GM12873 (cell line): ENCODE data around the gene FBXO22.

Experiments
- TF ChIP-seq, protein P1 (sequence below): IDR thresholded peaks from 2 replicates; pipeline ENCODE4 v1.5.1; 2012; ENCODE audit warnings: low read depth, mild to moderate bottlenecking, moderate library complexity, low read length, control low read depth; ENCODE audit not compliant: insufficient read depth; ENCODE audit errors: missing control alignments

FBXO22 gene

DNA sequence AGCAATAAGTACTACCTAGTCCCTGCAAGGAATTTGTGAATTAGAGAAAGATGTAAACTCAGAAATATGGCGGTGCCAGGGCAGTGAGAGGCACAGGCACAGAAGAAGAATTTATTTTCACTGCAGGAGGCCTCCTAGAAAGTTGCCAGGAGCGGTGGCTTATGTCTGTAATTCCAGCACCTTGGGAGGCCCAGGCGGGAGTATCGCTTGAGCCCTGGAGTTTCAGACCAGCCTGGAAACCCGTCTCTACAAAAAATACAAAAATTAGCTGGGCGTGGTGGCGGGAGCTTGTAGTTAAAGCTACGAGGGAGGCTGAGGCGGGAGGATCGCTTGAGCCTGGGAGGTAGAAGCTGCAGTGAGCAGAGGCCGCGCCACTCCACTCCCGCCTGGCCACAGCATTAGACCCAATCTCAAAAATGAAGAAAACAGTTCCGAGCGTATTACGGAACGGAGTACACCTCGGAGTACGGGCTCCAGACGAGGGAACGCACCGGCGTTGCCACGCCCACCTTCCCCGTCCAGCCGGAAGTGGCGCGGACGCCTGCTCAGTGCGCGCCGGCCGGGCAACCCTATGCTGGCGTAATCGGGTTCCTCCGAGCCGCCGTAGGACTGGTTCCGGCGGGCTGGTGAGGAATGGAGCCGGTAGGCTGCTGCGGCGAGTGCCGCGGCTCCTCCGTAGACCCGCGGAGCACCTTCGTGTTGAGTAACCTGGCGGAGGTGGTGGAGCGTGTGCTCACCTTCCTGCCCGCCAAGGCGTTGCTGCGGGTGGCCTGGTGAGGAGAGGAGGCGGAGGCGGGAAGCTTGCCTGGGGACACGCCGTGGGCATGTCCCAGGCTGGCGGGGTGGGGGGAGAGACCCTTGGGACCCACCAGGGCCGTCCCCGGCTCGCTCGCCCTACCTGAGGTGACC, at the start of gene FBXO22:
Gene FBXO22 (plus strand): TSS at position 548 of the 909 bp plus-strand sequence. CDS start 86 bp downstream, at position 634.
- TF ChIP-seq, protein P1, sequence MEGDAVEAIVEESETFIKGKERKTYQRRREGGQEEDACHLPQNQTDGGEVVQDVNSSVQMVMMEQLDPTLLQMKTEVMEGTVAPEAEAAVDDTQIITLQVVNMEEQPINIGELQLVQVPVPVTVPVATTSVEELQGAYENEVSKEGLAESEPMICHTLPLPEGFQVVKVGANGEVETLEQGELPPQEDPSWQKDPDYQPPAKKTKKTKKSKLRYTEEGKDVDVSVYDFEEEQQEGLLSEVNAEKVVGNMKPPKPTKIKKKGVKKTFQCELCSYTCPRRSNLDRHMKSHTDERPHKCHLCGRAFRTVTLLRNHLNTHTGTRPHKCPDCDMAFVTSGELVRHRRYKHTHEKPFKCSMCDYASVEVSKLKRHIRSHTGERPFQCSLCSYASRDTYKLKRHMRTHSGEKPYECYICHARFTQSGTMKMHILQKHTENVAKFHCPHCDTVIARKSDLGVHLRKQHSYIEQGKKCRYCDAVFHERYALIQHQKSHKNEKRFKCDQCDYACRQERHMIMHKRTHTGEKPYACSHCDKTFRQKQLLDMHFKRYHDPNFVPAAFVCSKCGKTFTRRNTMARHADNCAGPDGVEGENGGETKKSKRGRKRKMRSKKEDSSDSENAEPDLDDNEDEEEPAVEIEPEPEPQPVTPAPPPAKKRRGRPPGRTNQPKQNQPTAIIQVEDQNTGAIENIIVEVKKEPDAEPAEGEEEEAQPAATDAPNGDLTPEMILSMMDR = no peak

DNA sequence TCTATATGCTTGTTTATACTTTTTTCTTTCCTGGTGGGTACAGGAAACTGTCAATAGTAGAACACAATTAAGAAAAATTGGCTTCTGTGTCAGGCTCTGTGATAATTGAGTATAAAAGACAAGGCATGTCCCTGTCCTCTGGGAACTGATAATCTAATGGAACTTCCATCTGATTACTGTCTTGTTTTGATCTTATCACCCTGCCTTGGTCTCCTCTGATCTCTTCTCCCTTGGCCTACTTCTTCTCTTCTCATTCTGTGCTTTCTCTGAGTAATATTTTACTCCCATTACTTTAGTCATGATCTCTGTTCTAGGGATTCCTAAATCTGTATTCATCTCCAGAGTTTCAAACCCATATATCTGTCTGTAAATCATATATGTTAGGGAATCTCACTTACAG, 45.8 kb upstream of the FBXO22 start:
- TF ChIP-seq, protein P1 = no peak

DNA sequence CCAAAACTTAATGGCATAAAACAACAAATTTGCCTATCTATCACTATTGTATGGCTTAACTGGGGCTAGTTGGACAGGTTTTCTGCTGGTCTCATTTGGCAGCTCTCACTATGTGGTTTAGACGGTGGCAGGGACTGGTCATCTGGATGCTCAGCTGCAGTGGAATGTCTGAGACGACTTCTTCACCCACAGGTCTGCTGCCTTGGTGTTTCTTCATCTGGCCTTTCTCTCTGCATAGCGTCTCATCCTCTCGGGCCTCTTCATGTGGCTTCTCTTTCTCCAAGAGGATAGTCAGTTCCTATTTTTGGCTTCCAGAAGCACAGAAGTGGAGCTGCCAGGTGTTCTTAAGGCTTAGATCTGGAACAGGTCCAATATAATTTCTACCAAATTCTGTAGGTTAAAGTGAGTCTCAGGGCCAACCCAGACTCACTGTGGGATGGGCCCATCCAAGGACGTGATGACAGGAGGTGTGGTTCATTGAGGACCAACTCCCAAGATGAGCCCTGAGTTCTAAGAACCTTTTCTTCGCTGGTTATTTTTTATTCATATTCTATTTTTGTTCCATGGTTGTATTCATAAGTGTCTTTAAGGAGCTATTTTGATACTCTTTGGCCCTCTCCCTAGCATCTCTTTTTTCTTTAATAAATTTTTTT, 41.8 kb upstream of the FBXO22 start:
- TF ChIP-seq, protein P1 = no peak

DNA sequence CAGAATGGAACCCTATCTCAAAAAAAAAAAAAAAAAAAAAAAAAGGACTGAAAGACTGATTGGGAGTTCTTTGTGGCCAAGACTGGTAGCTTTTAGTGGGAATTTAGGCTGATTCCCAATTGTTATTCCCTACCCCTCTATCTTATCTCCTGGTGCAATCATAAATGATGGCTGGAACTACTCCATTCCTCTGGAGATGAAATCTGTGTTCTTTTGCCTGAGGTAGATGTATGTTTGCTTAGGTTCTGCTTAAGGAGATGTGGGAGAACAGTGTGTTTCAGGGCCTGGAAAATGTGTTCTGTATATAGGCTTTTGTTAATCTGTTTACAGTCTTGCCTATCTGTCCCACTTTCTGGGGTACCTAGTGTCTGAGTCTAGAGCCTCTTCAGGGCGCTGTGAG, 40.9 kb upstream of the FBXO22 start:
- TF ChIP-seq, protein P1 = no peak

DNA sequence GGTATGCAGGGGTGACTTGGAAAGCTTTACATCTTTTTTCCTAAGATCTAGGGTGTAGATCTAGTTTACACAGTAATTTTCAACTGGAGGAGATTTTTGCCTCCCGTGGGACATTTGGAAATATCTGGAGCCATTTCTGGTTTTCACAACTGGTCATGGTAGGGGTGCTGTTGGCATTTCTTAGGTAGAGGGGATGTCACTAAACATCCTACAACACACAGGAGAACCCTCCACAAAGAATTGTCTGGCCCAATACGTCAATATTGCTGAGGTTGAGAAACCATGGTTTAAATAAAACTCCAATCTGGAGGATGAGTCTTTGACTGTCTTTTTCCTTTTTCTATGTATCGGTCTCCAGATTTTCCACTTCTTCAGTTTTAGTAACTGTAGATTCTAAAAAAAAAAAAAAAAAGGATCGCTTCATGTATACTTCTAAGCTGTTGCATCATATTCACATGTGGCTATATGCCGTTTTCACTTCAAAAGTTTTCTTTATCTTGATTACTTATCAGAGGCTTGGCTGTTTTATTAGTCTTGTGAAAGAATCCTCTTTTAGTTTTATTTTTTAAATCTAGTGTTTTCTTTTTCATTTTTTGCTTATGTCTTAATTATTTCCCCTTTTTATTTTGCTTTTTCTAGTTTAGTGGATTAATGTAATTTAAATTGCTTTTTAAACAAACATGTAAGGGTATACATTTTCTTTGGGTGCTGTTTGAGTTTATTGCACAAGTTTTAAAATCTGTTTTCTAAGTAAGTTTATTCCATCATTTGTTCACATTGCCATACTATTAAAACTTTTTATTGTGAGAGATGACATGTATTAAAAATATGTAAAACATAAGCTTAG, 39.2 kb upstream of the FBXO22 start:
- TF ChIP-seq, protein P1 = no peak

DNA sequence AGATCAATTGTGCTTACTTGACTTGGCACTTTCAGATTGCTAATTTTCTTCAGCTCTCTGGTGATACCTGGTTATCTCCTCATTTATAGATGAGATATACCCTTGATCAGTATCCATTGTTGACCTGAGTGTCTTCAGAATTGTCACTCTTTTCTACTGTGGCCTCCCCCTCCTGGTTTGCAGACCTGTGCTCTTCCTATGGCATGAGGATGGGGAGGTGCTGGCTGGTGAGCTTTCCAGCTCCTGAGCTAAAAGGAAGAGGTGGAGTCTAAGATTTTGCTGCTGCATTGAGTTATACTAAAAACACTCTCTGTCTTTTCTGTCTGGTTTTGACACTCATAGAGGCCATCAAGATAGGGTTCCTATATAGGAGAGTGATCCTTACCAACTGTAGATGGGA, 36.8 kb upstream of the FBXO22 start:
- TF ChIP-seq, protein P1 = no peak

DNA sequence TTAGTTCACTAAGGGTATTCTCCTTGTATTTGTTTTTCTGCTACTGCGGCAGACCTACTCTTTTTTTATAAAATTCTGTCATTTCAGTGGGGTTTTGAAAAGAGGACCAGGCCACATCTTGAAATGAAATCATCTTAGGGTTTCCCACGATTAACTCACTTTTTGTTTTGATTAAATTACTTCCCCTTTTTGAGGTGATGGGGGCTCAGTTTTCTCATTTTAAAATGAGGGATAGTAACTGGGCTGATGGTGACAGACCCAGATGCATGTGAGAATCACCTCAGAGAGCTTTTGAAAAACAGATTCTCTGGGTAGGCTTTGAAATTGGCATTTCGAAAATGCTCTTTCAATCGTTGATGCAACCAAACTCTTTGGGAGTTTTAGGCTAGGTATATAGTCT, 36.2 kb upstream of the FBXO22 start:
- TF ChIP-seq, protein P1 = no peak
